ENCODE data around the gene PALS1. TPM values are rescaled to one million over a fixed set of nuclear protein-coding genes. Genes with fewer than 3 reads are reported as not detected.

Gene PALS1
- total RNA-seq, 1 donor = 14.4 TPM

GRCh38 chr14:67240168-67240932 lies 885 bp upstream of the PALS1 start:
- Histone ChIP-seq H3K9me3 (ENCODE audit: low read depth, low read length) (no peaks in the 10 kb centered on the region), H3K4me1 (ENCODE audit: insufficient read depth, low read length) (peaks cover 9% of the 10 kb centered on the region), H3K4me3 (ENCODE audit: low read length) (peak overlapping the region; percentile 72), H3K27me3 (ENCODE audit: insufficient read depth, low read length) (no peaks in the 10 kb centered on the region)

- Histone ChIP-seq H3K9me3 (ENCODE audit: low read depth, low read length) (no peaks in the 10 kb centered on the region), H3K4me1 (ENCODE audit: insufficient read depth, low read length) (peaks cover 9% of the 10 kb centered on the region), H3K4me3 (ENCODE audit: low read length) (peak overlapping the region; percentile 72), H3K27me3 (ENCODE audit: insufficient read depth, low read length) (no peaks in the 10 kb centered on the region)
Observed at GRCh38 chr14:67240978-67241410, 241 bp upstream of the PALS1 start.

GRCh38 chr14:67242168-67242420 lies 859 bp downstream of the PALS1 start:
- H3K4me1 ChIP-seq (ENCODE audit: insufficient read depth, low read length) = peaks cover 9% of the 10 kb centered on the region
- no peaks in the 10 kb centered on the region for H3K27me3 ChIP-seq (ENCODE audit: insufficient read depth, low read length)
- H3K9me3 ChIP-seq (ENCODE audit: low read depth, low read length) = no peaks in the 10 kb centered on the region
- peak overlapping the region; percentile 72 for H3K4me3 ChIP-seq (ENCODE audit: low read length)

- no peak overlapping the region for H3K4me3 ChIP-seq (ENCODE audit: low read length)
- H3K27me3 ChIP-seq (ENCODE audit: insufficient read depth, low read length) = no peaks in the 10 kb centered on the region
Observed at GRCh38 chr14:67245104-67245503, 3.9 kb downstream of the PALS1 start.

GRCh38 chr14:67251573-67252226 lies 10.5 kb downstream of the PALS1 start:
- Histone ChIP-seq H3K27me3 (ENCODE audit: insufficient read depth, low read length) (no peaks in the 10 kb centered on the region), H3K4me3 (ENCODE audit: low read length) (no peak overlapping the region), H3K9me3 (ENCODE audit: low read depth, low read length) (no peaks in the 10 kb centered on the region), H3K4me1 (ENCODE audit: insufficient read depth, low read length) (no peaks in the 10 kb centered on the region)

More at GRCh38 chr14:67245104-67245503, 3.9 kb downstream of the PALS1 start:
- Histone ChIP-seq H3K9me3 (ENCODE audit: low read depth, low read length) (no peaks in the 10 kb centered on the region), H3K4me1 (ENCODE audit: insufficient read depth, low read length) (peaks cover 5% of the 10 kb centered on the region)

GRCh38 chr14:67253076-67253635 lies 11.9 kb downstream of the PALS1 start:
- H3K9me3 ChIP-seq (ENCODE audit: low read depth, low read length) = no peaks in the 10 kb centered on the region
- no peak overlapping the region for H3K4me3 ChIP-seq (ENCODE audit: low read length)
- no peaks in the 10 kb centered on the region for H3K27me3 ChIP-seq (ENCODE audit: insufficient read depth, low read length)
- H3K4me1 ChIP-seq (ENCODE audit: insufficient read depth, low read length) = no peaks in the 10 kb centered on the region

GRCh38 chr14:67257906-67258305 lies 16.7 kb downstream of the PALS1 start:
- H3K27me3 ChIP-seq (ENCODE audit: insufficient read depth, low read length) = no peaks in the 10 kb centered on the region
- H3K4me3 ChIP-seq (ENCODE audit: low read length) = no peak overlapping the region
- H3K4me1 ChIP-seq (ENCODE audit: insufficient read depth, low read length) = no peaks in the 10 kb centered on the region
- H3K9me3 ChIP-seq (ENCODE audit: low read depth, low read length) = no peaks in the 10 kb centered on the region

GRCh38 chr14:67260965-67261364 lies 19.7 kb downstream of the PALS1 start:
- no peaks in the 10 kb centered on the region for H3K9me3 ChIP-seq (ENCODE audit: low read depth, low read length)
- H3K4me3 ChIP-seq (ENCODE audit: low read length) = no peak overlapping the region
- H3K4me1 ChIP-seq (ENCODE audit: insufficient read depth, low read length) = no peaks in the 10 kb centered on the region
- no peaks in the 10 kb centered on the region for H3K27me3 ChIP-seq (ENCODE audit: insufficient read depth, low read length)

- Histone ChIP-seq H3K27me3 (ENCODE audit: insufficient read depth, low read length) (no peaks in the 10 kb centered on the region), H3K4me3 (ENCODE audit: low read length) (no peak overlapping the region), H3K4me1 (ENCODE audit: insufficient read depth, low read length) (no peaks in the 10 kb centered on the region), H3K9me3 (ENCODE audit: low read depth, low read length) (no peaks in the 10 kb centered on the region)
Observed at GRCh38 chr14:67263499-67264149, 22.4 kb downstream of the PALS1 start.

- Histone ChIP-seq H3K27me3 (ENCODE audit: insufficient read depth, low read length) (no peaks in the 10 kb centered on the region), H3K9me3 (ENCODE audit: low read depth, low read length) (no peaks in the 10 kb centered on the region), H3K4me3 (ENCODE audit: low read length) (no peak overlapping the region), H3K4me1 (ENCODE audit: insufficient read depth, low read length) (no peaks in the 10 kb centered on the region)
Observed at GRCh38 chr14:67265131-67265530, 23.9 kb downstream of the PALS1 start.

- Histone ChIP-seq H3K4me3 (ENCODE audit: low read length) (no peak overlapping the region), H3K4me1 (ENCODE audit: insufficient read depth, low read length) (no peaks in the 10 kb centered on the region), H3K9me3 (ENCODE audit: low read depth, low read length) (no peaks in the 10 kb centered on the region), H3K27me3 (ENCODE audit: insufficient read depth, low read length) (no peaks in the 10 kb centered on the region)
Observed at GRCh38 chr14:67267576-67268328, 26.5 kb downstream of the PALS1 start.

- Histone ChIP-seq H3K27me3 (ENCODE audit: insufficient read depth, low read length) (no peaks in the 10 kb centered on the region), H3K4me3 (ENCODE audit: low read length) (no peak overlapping the region)
Observed at GRCh38 chr14:67268426-67269150, 27.4 kb downstream of the PALS1 start.

GRCh38 chr14:67269298-67270060 lies 28.2 kb downstream of the PALS1 start:
- no peak overlapping the region for H3K4me3 ChIP-seq (ENCODE audit: low read length)
- no peaks in the 10 kb centered on the region for H3K27me3 ChIP-seq (ENCODE audit: insufficient read depth, low read length)
- H3K4me1 ChIP-seq (ENCODE audit: insufficient read depth, low read length) = no peaks in the 10 kb centered on the region
- H3K9me3 ChIP-seq (ENCODE audit: low read depth, low read length) = no peaks in the 10 kb centered on the region

More at GRCh38 chr14:67268426-67269150, 27.4 kb downstream of the PALS1 start:
- H3K9me3 ChIP-seq (ENCODE audit: low read depth, low read length) = no peaks in the 10 kb centered on the region
- no peaks in the 10 kb centered on the region for H3K4me1 ChIP-seq (ENCODE audit: insufficient read depth, low read length)
